Measurements from ENCODE around the gene HOXA6.

The HOXA6 gene

DNA sequence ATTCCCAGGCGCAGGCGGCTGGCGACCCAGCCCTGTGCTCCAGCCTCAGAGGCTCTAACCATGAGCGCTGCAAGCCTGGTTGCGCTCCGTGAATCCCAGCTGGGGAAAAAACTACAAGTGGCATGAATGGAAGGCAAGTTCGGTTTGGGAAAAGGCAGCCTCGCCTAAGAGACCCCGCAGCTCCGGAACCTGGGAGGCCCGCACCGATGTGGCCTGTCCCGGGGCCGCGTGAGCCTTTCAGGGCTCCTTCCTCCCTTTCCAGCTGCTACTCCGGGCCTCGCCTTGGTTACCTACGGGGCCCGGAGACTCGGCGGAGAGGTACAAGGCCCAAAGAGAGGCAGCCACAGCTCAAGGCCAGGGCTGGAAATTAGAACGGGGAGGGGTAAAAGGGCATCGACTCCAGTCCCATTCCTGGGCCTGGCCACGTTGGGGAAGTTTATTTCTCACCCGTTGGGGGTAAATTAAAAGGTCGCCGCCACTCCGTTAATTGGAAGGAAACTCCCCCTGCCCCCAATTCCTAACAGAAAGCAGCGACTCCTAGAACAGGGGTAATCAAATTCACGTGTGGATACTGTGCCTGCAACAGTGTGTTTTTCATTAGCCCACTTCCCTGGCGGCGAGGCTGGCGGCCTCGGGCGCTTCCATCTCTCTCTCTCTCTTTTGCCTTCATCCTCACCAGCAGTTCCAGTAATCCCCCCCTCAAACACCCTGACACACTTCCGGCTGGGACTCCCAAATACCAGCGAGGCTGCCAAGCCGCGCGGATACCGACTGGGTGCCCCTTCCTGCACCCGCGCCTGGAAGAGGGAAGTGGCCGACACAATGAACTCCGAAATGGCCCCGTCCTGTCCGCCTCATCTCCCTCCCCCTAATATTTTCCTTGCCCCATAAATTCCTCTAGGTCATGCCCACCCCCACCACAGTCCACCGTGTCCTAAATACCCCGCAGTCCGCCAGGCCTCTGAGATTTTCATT is 19.2 kb upstream of the HOXA6 start:
- Mint-ChIP-seq H3K27ac (peak overlapping the region; percentile 99 to 100 (median 99)), H3K36me3 (ENCODE audit: low read depth) (peaks cover 84% of the 10 kb centered on the region), H3K27me3 (ENCODE audit: low read depth) (peaks cover 9% of the 10 kb centered on the region), H3K9me3 (no peaks in the 10 kb centered on the region), H3K4me3 (peak overlapping the region; percentile 92 to 95 (median 93)), H3K4me1 (peaks cover 25% of the 10 kb centered on the region)
- TF ChIP-seq, protein P1, sequence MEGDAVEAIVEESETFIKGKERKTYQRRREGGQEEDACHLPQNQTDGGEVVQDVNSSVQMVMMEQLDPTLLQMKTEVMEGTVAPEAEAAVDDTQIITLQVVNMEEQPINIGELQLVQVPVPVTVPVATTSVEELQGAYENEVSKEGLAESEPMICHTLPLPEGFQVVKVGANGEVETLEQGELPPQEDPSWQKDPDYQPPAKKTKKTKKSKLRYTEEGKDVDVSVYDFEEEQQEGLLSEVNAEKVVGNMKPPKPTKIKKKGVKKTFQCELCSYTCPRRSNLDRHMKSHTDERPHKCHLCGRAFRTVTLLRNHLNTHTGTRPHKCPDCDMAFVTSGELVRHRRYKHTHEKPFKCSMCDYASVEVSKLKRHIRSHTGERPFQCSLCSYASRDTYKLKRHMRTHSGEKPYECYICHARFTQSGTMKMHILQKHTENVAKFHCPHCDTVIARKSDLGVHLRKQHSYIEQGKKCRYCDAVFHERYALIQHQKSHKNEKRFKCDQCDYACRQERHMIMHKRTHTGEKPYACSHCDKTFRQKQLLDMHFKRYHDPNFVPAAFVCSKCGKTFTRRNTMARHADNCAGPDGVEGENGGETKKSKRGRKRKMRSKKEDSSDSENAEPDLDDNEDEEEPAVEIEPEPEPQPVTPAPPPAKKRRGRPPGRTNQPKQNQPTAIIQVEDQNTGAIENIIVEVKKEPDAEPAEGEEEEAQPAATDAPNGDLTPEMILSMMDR (IDR thresholded peaks at IDR 0.05; ENCODE audit: unreplicated experiment in 3 of 3), result no peak

GRCh38 chr7:27165996-27166530 is 18.5 kb upstream of the HOXA6 start:
- Mint-ChIP-seq H3K4me1 (peaks cover 18% of the 10 kb centered on the region), H3K27ac (peak overlapping the region; percentile 99 to 100 (median 99)), H3K9me3 (no peaks in the 10 kb centered on the region), H3K36me3 (ENCODE audit: low read depth) (peaks cover 76% of the 10 kb centered on the region), H3K4me3 (peak overlapping the region; percentile 92 to 95 (median 93)), H3K27me3 (ENCODE audit: low read depth) (peaks cover 5% of the 10 kb centered on the region)
- TF ChIP-seq, protein P1 (IDR thresholded peaks at IDR 0.05; ENCODE audit: unreplicated experiment in 3 of 3), result no peak

DNA sequence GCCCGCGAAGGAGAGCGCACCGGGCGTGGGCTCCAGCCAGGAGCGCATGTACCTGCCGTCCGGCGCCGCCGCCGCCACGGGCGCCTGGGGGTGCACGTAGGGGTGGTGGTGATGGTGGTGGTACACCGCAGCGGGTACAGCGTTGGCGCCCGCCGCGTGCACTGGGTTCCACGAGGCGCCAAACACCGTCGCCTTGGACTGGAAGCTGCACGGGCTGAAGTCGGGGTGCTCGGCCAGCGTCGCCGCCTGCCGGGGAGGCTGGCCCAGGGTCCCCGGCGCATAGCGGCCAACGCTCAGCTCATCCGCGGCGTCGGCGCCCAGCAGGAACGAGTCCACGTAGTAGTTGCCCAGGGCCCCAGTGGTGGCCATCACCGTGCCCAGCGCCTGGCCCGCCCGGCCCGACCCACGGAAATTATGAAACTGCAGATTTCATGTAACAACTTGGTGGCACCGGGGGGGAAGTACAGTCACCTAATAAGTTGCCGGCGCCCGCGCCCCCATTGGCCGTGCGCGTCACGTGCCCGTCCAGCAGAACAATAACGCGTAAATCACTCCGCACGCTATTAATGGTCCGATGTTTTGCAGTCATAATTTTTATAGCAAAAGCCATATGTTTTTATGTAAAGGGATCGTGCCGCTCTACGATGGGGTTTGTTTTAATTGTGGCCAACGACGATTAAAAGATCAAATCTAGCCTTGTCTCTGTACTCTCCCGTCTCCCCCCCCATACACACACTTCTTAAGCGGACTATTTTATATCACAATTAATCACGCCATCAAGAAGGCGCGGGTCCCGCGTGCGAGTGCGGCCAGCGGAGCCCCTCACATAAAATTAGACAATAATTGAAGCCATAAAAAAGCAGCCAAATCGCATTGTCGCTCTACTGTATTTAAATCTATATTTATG is 17.8 kb upstream of the HOXA6 start, which contains the start of gene HOXA9:
Gene HOXA9, minus strand, starts transcription at position 449 of the 907 bp plus-strand sequence. Its CDS starts 80 bp downstream, at position 369.
- H3K27me3 Mint-ChIP-seq (ENCODE audit: low read depth), result peaks cover 5% of the 10 kb centered on the region
- H3K27ac Mint-ChIP-seq, result peak within 1 kb of the TSS; percentile 99 to 100 (median 99)
- H3K4me1 Mint-ChIP-seq, result peaks cover 12% of the 10 kb centered on the region
- peak within 1 kb of the TSS; percentile 92 to 95 (median 93) for H3K4me3 Mint-ChIP-seq
- TF ChIP-seq, protein P1 (IDR thresholded peaks at IDR 0.05; ENCODE audit: unreplicated experiment in 3 of 3), result no peak
- peaks cover 69% of the 10 kb centered on the region for H3K36me3 Mint-ChIP-seq (ENCODE audit: low read depth)
- no peaks in the 10 kb centered on the region for H3K9me3 Mint-ChIP-seq

DNA sequence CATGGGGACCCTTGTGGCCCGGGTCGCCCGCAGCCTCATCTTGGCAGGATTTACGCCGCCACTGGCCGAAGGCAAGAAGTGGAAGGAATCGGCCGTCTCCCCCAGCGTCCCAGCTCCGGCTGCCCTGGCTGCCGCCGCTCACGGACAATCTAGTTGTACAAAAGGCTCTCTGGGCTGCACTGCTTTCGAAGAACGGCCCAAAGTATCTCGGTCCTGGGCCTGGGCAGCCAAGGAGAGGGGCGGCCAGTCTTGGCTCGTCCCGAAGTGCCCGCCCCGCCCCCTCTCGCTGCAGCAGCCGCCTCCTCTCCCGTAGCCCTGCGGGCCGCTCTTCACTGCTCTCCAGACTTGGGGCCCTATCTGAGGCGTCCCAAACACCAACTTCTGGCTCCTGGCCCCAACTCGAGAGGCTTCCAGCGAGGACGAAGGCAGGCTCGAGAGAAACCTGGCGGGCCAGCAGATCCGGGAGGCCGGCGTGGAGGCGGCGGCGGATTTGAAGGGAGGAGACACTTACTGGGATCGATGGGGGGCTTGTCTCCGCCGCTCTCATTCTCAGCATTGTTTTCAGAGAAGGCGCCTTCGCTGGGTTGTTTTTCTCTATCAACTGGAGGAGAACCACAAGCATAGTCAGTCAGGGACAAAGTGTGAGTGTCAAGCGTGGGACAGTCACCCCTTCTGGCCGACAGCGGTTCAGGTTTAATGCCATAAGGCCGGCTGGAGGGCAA is 17.0 kb upstream of the HOXA6 start:
- H3K27ac Mint-ChIP-seq, result peak overlapping the region; percentile 99 to 100 (median 99)
- H3K4me1 Mint-ChIP-seq, result peaks cover 14% of the 10 kb centered on the region
- H3K27me3 Mint-ChIP-seq (ENCODE audit: low read depth), result peaks cover 5% of the 10 kb centered on the region
- peak overlapping the region; percentile 92 to 95 (median 93) for H3K4me3 Mint-ChIP-seq
- TF ChIP-seq, protein P1 (IDR thresholded peaks at IDR 0.05; ENCODE audit: unreplicated experiment in 3 of 3), result peak in 1 of 3 experiments; percentile 10
- no peaks in the 10 kb centered on the region for H3K9me3 Mint-ChIP-seq
- peaks cover 63% of the 10 kb centered on the region for H3K36me3 Mint-ChIP-seq (ENCODE audit: low read depth)

DNA sequence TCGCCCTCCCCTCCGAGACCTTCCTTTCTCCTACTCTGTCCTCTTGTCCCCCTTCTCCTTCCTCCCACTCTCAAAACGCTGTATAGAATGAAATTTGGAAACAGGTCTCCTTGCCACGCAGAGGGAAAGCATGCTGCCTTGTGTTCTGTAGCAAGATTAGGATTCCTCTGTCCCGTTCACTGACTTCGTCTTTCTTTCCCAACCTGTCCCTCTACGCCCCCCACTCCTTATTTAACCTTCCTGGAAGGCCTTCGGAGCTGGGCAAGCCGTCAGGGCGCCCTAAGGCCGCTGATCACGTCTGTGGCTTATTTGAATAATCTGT is 16.4 kb upstream of the HOXA6 start:
- peaks cover 4% of the 10 kb centered on the region for H3K27me3 Mint-ChIP-seq (ENCODE audit: low read depth)
- H3K27ac Mint-ChIP-seq, result peak overlapping the region; percentile 99 to 100 (median 99)
- no peaks in the 10 kb centered on the region for H3K9me3 Mint-ChIP-seq
- peaks cover 19% of the 10 kb centered on the region for H3K4me1 Mint-ChIP-seq
- H3K4me3 Mint-ChIP-seq, result peak overlapping the region; percentile 92 to 95 (median 93)
- peaks cover 60% of the 10 kb centered on the region for H3K36me3 Mint-ChIP-seq (ENCODE audit: low read depth)
- TF ChIP-seq, protein P1 (IDR thresholded peaks at IDR 0.05; ENCODE audit: unreplicated experiment in 3 of 3), result peak in 1 of 3 experiments; percentile 12
